Measurements from ENCODE around the gene SP140L.
A peak's percentile ranks its signal among the peaks of the same experiment; 100 is the strongest.

The SP140L gene

GRCh38 chr2:230423851-230424458 lies 97.0 kb downstream of the SP140L start:
- no peak for FAIRE-seq

DNA sequence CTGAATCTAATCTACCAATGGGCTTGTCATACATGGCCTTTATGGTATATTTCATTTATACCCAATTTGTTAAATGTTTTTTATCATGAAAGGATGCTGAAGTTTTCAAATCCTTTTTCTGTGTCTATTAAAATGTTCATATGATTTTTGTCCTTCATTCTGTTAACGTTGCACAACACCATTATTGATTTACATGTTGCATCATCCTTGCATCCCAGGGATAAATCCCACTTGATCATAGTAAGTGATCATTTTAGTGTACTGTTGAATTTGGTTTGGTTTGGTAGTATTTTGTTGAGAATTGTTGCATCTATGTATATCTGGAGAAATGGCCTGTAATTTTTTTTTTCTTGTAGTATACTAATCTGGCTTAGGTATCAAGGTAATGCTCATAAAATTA lies 98.4 kb downstream of the SP140L start:
- FAIRE-seq = no peak

DNA sequence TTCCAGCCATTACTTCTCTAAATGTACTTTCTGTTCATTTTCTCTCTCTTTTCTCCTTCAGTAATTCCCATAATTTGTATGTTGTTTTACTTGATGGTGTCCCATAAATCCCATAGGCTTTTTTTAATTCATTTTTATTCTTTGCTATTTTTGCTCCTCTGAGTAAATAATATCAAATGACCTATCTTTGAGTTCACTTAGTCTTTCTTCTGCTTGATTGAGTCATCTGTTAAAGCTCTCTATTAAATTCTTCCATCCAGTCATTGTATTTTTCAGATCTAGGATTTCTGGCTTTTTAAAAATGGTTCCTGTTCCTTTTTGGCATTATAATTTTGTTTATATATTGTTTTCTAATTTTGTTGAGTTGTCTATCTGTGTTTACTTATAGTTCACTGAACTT lies 102.5 kb downstream of the SP140L start:
- no peak for FAIRE-seq

DNA sequence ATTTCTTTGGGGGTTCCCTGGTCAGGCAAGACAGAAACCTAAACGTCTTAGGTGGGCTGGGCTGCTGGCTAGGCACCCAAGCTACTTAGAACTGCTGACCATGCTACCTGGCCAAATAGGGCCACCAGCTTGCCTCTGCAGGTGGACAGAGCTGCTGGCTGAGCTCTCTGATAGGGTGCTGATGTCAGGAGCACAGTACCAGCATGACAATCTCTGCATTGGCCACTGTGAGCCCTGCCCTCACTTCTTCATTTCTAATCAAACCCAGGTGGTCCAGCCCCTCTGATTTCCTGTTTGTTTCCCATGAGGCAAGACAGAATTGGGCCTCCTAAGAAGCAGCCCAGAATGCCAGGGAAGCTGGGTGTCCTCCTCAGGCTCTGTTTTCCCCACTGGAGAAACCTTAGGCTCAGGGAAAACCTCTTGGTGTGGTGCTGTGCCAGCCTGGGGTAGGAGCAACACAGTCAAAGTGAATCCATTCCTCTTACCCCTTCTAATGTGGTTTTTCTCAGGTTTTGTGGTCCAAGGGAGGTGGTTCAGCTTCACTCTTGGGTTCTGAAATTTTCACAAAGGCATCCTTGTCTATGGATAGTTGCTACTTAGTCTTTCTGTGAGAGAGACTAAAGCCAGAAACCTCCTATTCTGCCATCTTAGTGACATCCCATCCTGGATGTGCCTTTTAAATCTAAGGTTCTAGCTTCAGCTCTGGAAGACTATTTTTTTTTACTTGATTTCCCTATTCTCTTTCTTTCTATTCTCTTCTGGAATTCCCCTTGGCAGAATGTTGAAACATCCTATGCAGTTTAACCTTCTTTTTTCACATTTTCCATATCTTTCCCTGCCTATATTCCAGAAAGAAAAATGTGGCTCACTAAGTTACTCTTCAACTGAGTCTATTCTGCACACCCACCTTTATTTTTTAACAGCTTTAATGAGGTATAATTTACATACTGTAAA lies 104.2 kb downstream of the SP140L start:
- FAIRE-seq = no peak

GRCh38 chr2:230434677-230435324 lies 107.8 kb downstream of the SP140L start:
- no peak for FAIRE-seq

DNA sequence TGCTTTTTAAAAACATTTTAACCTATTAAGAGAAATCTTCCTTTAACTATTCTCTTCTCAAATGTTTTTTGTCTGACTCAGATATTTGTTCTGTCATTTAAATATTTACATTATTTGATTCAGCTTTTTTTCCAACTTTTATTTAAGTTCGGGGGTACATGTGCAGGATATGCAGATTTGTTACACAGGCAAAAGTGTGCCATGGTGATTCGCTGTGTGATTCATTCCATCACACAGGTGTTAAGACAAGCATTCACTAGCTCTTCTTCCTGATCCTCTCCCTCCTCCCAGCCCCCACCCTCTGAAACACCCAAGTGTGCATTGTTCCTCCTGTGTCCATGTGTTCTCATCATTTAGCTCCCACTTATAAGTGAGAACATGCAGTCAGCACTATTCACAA lies 108.4 kb downstream of the SP140L start:
- no peak for FAIRE-seq

DNA sequence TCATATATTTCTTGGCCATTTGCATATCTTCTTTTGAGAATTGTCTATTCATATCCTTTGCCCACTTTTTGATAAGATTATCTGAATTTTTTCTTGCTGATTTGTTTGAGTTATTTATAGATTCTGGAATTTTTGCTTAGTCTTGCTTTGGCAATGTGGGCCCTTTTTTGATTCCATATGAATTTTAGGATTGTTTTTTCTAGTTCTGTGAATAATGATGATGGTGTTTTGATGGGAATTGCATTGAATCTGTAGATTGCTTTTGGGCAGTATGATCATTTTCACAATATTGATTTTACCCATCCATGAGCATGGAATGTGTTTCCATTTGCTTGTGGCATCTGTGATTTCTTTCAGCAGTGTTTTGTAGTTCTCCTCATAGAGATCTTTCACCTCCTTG lies 112.1 kb downstream of the SP140L start:
- peak; percentile 18 for FAIRE-seq

GRCh38 chr2:230439590-230439989 lies 112.6 kb downstream of the SP140L start:
- FAIRE-seq = peak; percentile 31

- no peak for FAIRE-seq
These were observed 114.4 kb downstream of the SP140L start for GRCh38 chr2:230441227-230441897.

DNA sequence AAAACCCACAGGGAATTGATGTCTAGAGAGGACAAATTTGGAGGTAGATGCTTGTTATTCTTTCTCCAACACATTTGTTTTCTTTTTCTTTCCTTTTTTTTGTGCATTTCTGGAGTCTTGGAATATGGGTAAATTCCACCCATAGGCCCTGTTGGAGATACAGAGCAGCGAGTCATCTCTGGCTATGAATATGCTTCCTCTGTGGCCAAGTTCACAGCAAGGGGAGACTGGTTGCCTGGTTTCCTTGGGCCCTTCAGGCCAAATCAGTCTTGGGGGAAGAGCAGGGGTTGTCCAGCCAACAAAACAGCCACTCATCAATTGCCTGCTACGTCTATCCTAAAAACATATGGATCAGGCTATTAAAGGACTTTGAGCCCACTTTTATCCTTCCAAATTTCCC lies 116.5 kb downstream of the SP140L start:
- FAIRE-seq = no peak

GRCh38 chr2:230444832-230445231 lies 117.8 kb downstream of the SP140L start:
- FAIRE-seq = no peak

DNA sequence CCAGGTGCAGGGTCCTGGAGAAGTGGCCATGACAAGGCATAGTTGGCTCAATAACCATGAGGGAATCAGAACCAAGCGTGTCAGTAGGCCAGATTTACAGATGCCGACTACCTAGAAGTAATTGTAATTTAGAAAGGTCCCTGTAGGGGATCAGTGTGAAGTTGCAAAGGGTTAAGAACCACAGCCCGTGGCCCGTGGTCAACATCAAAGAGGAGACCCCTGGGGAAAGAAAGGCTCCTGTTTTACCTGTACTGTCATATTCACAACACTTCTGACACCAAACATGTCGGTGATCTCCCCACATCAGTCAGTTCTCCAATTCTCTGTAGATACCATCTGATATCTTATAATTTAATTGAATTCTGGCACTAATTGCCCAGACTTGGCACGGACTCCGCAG lies 120.0 kb downstream of the SP140L start:
- no peak for FAIRE-seq

- FAIRE-seq = no peak
These were observed 120.8 kb downstream of the SP140L start for GRCh38 chr2:230447455-230448451.

- no peak for FAIRE-seq
These were observed 123.0 kb downstream of the SP140L start for GRCh38 chr2:230449901-230450467.

DNA sequence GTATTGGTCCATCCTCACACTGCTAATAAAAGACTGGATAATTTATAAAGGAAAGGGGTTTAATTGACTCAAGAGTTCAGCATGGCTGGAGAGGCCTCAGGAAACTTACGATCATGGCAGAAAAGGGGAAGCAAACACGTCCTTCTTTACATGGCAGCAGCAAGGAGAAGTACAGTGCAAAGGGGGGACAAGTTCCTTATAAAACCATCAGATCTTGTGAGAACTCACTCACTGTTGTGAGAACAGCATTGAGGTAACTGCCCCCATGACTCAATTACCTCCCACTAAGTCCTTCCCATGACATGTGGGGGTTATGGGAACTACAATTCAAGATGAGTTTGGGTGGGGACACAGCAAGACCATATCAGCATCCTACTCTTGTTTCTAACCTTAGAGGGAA lies 126.0 kb downstream of the SP140L start:
- no peak for FAIRE-seq

Data from colon (tissue), 2 donors.